ENCODE data around the gene CMTR2.

Gene CMTR2

GRCh38 chr16:71264299-71264698, 24.9 kb downstream of the CMTR2 start:
- DNase-seq, result no peak

GRCh38 chr16:71263582-71263981, 25.6 kb downstream of the CMTR2 start:
- no peak for DNase-seq

- DNase-seq, result no peak
These were observed 26.8 kb downstream of the CMTR2 start for GRCh38 chr16:71262391-71262790.

- no peak for DNase-seq
These were observed 28.2 kb downstream of the CMTR2 start for GRCh38 chr16:71260995-71261394.

GRCh38 chr16:71259086-71259485, 30.1 kb downstream of the CMTR2 start:
- DNase-seq, result no peak

- no peak for DNase-seq
These were observed 30.8 kb downstream of the CMTR2 start for GRCh38 chr16:71258372-71258771.

- DNase-seq, result no peak
These were observed 31.4 kb downstream of the CMTR2 start for GRCh38 chr16:71257768-71258167.

- DNase-seq, result no peak
These were observed 33.5 kb downstream of the CMTR2 start for GRCh38 chr16:71255721-71256120.

- DNase-seq, result no peak
These were observed 34.2 kb downstream of the CMTR2 start for GRCh38 chr16:71254832-71255525.

- DNase-seq, result no peak
These were observed 38.6 kb downstream of the CMTR2 start for GRCh38 chr16:71250461-71251235.

GRCh38 chr16:71249399-71249798, 39.8 kb downstream of the CMTR2 start:
- DNase-seq, result no peak

GRCh38 chr16:71247478-71247877, 41.7 kb downstream of the CMTR2 start:
- DNase-seq, result no peak

GRCh38 chr16:71246309-71246708, 42.9 kb downstream of the CMTR2 start:
- no peak for DNase-seq

- DNase-seq, result no peak
These were observed 44.7 kb downstream of the CMTR2 start for GRCh38 chr16:71244521-71244920.

- DNase-seq, result no peak
These were observed 46.6 kb downstream of the CMTR2 start for GRCh38 chr16:71242601-71243000.

- no peak for DNase-seq
These were observed 47.2 kb downstream of the CMTR2 start for GRCh38 chr16:71242036-71242435.

All from NCI-H510A (cell line).